ENCODE data around the gene SYCP3. TPM values are rescaled to one million over a fixed set of nuclear protein-coding genes. Genes with fewer than 3 reads are reported as not detected.
"Not testable (repeated sequence)": the region's sequence is repeated elsewhere in the genome, so short reads cannot be mapped to it uniquely, and the experiment has no call there.

Gene SYCP3
- total RNA-seq, 1 experiment from 2014 or later: not detected

DNA sequence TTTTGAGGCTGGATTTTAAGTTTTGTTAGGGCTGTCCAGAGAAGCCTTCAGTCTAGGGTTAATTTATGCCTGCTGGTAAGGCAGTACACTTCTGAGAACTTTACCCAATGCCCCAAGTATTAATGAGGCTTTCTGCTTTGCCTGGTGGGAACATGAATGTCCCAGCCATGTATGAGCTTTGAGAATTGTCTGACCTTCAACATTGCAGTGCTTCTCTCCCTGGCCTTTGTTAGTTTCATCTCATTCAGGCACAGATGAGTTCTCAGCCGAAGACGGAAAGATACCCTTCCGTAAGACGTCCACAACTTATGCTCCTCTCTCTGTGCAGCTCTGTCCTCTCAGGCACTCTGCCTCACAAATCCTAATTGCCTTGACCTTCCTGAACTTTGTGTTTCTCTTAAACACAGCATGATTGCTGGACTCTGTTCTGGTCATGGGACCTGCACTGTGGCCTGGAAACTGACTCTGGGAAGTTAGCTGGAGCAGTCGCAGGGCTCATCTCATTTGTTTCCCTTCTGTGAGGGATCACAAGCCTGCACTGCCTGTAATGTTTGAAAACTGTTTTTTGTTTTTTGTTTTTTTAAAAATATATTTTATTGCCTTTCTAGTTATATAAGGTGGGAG, 26.1 kb downstream of the SYCP3 start:
- no peak for DNase-seq (ENCODE audit: low spot score)

DNA sequence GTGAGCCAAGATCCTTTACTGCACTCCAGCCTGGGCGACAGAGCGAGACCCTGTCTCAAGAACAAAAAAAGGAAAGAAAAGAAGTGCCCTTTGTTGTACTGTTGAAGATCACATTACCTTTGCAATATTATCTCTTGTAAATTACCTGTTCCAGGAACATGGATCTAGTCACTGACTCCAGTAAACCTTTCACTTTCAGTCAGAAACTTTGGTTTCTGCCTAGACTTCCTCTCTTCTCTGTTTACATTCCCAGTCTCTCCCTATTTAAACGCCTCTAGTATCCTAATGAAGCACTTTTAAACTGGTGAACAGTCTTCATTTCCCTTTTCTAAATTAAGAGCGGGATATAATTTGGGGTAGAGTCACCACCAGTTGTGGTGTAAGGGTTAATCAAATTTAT, 29.0 kb downstream of the SYCP3 start:
- DNase-seq (ENCODE audit: low spot score): no peak

DNA sequence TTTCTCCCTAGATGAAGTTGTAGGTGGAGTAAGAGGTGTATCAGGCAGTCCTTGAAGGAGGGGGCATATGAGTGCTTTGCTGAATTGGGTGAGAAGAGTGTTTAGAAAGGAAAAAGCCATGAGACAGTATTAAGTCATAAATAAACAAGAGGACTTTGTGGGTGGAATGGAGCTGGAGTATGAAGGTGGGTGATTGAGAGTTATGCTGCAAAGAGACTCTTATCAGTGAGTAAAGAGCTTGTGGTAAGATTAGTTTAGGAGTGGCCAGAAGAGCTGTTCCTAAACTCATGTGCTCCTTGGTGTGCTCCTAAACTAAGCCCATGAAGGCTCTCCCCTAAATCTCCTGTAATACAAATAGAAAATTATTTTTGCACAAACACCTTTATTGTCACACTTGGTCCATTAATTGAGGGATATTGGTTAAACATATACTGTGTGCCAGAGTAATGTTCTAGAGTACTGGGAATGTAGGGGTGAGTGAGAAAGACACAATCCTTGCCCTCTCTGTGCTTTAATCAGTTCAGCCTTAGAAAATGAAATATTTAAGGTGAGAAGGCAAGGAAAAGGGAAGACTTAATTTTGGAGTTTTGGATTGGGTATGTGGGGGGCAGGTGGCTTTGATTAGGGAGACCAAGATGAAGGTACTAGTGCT, 32.0 kb downstream of the SYCP3 start:
- DNase-seq (ENCODE audit: low spot score): peak; percentile 16

DNA sequence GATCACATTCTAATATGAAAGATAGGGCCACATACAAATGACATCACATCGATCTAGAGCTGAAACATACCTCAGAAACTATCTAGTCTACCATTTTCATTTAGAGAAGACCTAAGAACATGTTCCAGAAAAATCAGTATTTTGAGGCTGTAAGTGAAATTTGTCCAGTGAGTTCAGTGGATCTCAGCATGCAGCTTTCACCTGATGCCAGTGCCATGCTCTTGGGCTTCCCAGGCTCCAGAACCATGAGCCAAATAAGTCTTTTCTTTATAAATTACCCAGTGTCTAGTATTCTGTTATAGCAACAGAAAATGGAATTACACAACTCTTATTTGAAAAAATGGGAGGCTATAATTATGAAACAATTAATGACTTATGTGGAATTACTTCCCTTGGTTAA, 32.9 kb downstream of the SYCP3 start:
- no peak for DNase-seq (ENCODE audit: low spot score)

DNA sequence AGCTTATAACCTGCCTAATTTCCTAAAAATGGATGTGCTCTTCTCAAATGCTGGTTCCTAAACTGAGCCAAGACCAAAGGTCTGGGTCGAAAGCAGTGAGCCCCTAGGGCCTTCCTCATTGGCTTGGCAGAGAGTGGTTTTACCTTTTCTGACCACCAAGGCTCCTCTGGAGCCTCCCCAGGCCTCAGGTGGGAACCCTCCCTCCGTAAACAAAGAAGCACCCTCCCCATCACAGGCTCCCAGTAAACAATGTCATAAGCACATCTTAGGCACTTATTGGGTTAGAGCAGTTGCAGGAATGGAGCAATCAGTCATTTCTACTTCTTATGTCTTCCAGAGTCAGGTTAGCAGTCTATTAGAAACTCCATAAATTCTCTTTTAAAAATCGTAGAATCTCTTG, 35.8 kb downstream of the SYCP3 start:
- DNase-seq (ENCODE audit: low spot score): no peak

DNA sequence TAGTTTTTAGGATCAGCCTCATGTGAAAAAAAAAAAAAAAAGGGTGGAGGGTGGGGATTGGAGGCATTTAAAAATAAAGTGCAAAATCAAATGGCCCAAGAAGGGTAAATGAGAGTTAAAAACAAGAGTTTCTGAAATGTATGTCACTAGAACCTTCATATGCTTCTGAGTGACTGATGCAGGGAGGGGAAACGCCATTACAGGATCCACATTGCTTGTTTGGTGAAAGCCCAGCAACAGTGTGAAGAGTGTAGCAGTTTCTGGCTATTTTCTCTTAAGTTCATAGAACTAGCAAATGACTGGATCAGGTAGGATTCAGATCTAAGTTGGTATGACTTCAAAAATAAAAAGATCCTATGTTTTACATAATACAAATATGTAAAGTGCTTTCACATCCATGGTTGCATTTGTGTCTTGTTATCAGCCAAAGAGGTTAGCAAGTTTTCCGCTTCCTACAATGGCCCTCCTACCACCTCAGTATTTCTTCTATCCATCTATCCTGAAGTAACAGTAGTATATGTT, 38.9 kb downstream of the SYCP3 start:
- no peak for DNase-seq (ENCODE audit: low spot score)

DNA sequence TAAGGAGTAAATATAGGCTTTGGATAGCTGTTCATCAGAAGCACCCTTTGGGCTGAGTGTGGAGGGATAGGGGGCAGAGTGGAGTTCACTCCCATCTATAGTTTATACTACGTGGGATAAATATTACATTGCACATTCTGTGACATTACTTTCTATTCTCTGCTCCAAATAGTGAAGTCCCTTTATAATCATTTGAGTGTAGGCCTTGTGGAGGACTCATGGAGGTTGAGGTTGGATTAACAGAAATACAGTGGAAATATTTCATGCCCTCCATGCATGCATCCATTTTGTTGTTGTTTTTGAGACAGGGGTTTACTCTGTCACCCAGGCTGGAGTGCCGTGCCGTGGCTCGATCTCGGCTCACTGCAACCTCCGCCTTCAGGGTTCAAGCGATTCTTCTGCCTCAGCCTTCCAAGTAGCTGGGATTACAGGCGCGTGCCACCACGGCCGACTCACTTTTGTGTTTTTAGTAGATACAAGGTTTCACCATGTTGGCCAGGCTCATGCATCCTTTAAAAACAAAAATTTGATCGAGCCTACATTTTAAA, 40.4 kb downstream of the SYCP3 start:
- no peak for DNase-seq (ENCODE audit: low spot score)

DNA sequence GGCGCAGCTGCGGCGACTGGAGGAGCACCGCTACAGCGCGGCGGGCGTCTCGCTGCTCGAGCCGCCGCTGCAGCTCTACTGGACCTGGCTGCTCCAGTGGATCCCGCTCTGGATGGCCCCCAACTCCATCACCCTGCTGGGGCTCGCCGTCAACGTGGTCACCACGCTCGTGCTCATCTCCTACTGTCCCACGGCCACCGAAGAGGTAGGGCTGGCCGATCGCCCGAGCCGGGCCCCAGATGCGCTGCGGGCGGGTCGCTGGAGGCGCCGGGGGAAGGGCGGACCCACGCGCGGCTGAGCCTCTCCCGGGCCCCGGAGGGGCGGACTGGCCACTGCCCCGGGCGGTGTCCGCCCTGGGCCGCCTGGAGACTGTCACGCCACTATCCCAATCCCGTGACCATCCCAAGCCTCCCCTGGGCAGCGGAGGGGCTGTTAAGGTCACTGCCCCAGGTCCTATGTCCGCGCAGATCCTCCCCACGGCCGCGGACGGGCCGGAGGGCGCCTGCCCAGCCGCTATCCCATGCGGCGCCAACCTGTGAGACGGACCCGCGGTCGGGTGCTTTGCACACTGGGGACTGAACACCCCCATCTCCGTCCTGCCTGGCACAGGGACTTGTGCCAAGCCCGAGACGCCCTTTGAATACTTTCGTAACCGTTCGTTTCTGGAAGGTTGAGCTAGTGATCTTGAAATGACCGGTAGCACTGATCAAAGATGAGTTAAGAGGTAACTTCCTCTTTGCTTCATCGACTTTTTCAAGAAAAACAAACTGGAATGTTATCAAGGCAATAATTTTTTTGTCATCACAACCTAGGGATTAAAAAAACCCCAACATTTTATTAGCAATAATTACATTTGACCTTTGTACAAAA, 41.1 kb downstream of the SYCP3 start:
- DNase-seq (ENCODE audit: low spot score): no peak

DNA sequence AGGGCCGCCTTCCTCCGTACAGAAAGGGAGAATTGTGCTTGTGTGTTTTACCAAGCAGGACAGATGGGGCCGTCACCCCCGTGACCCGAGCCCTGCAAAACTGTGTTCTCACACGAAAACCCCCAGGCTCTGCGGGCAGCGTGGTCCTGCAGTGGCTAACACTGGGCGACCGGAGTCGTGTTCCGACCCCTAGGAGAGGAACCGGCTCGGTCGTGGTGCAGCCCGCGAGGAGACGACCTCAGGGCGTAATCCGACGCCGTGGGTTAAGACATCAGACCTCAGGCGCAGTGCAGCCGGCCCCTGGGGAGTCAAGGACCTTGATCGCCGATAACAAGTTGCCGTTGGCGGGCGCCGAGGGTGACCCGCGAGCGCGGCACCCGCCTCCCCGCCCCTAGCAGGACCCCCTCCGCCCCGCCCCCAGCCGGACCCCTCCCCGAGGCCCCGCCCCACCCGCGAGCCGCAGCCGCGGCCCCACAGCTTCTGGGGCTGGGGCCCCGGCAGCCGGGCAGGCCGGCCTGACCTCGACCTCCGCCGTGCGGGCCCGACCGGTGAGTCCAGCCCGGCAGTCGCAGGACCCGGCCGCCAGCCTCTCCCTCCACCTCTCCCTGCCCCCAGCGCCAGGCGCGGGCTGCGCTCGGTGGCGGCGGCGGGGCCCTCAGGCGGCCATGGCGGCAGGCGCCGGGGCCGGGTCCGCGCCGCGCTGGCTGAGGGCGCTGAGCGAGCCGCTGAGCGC, 41.9 kb downstream of the SYCP3 start, which contains the start of gene CHPT1:
Gene CHPT1, plus strand, starts transcription at position 444 of the 733 bp plus-strand sequence. Its CDS starts 222 bp downstream, at position 666.
- DNase-seq (ENCODE audit: low spot score): no peak

DNA sequence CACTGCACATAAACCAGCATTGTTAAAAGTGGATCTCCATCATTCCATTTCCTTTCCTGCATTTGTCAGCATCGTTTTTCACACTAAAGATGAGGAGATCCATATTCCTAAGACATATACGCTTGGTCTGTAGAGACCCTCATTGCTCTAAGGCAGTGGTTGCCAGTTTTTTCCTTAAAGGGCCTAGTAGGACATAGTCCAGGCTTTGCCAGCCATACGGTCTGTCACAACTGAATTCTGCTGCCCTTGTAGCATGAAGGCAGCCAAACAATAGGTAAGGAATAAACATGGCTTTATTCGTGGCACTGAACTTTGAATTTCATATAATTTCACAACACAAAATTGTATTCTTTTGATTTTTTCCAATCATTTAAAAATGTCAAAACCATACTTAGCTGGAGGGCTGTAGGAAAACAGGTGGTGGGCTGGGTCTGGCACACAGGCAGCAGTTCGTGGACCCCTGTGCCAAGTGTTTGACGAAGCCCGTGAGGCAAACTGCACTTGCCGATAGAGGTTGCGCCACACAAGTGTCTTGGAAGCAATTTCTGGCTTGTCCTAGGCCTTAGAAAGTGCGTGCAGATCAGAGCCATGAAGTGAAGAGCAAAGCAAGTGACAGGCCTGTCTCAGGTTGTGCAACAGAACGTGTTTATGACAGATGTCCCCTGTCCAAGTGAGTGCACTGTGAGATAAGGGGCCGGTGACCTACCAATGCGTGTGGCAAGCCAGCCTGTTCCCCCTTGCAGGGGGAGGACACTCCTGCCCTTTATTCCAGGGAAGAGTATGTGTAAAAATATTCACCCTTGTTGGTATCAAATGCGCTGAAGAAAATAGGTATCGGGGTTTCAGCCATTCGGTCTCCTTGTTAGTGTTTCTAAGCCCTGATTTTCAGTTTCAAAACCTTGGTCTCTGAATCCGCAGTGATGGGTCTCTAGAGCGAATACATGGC, 42.7 kb downstream of the SYCP3 start:
- no peak for DNase-seq (ENCODE audit: low spot score)

DNA sequence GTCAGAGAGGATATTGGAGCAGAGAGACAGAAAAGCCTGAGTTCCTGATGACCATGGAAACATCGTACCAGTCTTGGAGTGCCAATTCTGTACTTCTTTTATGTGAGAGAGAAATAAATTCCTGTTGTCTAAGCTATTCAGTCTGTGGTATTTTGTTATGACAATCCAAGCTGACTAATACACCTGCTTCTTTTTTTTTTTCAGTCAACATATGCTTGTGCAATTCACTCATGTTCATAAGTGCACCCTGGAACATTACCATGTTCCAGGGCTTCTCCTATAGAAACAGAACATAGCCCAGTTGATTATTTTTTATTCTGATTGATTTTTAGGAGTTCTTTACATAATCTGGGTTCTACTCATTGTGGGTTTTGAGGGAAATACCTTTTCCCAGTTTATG, 43.6 kb downstream of the SYCP3 start:
- no peak for DNase-seq (ENCODE audit: low spot score)

DNA sequence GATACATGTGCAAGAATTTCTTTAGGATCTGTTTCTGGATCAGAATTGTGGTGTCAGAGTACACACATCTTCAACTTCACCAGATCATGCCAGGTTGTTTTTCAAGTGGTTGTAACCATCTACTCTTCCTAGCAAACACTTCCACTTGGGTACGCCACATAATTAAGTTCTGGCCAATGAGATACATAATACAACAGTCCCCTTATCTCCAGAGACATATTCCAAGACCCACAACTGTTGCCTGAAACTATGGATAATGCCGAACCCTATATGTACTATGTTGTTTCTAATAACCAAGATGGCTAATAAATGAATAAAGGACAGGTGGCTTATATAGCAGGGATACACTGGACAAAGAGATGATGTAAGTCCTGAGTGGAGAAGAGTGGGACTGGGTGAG, 44.3 kb downstream of the SYCP3 start:
- DNase-seq (ENCODE audit: low spot score): no peak

DNA sequence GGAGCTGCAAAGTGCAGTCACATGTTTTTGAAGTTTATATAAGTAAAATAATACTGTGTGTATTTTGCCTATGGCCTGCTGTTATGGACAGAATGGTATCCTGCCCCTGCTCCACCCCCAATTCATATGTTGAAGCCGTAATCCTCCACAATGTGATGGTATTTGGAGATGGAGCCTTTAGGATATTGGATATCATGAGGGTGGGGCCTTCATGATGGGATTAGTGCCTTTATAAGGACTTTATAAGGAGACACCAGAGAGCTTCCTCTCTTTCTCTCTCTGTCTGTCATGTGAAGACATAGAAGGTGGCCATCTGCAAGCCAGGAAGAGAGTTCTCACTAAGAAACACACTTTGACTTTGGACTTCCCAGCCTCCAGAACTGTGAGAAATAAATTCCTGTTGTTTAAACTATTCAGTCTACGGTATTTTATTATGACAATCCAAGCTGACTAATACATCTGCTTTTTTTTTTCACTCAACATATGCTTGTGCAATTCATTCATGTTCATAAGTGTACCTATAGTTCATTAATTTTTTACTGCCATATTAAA, 44.9 kb downstream of the SYCP3 start:
- no peak for DNase-seq (ENCODE audit: low spot score)

DNA sequence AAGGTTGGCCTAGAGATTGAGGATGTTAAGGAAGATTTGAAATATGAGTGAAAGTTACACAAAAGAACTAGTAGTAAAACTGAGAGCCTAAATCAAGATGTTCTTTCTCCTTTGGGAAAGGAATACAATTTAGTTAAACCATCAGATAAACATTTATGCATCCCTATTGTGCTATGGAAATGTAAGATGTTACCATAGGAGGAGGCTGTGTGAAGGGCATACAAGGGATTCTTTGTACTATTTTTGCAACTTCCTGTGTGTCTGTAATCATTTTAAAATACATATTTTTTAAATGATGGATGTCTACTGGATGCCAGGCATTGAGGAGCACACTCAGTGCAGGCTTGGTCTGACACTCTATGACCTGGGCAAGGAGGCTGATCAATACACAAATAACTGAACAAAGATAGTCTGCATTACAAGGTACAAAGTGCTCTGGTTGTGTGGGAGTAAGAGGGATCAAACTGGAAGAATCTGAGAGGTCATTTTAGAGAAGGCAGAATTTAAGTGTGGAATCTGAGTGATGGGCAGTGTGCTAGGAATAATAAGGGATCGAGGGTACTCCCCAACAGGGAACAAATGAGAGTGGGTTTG, 47.7 kb downstream of the SYCP3 start:
- DNase-seq (ENCODE audit: low spot score): no peak

DNA sequence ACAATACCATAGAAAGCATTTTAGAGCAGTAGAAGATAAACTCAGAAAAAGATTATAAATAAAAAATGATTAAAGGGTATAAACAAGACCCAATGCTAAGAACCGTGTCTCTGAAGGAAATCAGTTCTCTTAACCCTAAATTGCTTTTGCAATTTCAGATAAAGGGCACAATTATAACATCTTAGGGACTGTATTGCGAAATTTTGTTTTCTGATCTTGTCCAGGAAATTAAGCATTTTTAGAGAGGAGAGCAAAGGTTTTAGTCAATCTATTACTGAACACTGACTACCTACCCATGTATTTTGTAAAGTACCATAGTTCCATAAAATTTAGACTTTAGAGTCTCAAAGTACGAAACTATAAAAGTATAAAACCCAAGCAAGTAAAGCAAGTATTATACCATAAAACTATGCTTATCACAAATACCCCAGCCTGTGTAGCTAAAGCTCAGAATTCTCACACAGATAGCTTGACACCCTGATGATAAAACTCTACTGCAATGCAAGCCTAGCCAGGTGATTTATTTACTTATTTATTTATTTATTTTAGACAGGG, 48.6 kb downstream of the SYCP3 start:
- DNase-seq (ENCODE audit: low spot score): no peak

DNA sequence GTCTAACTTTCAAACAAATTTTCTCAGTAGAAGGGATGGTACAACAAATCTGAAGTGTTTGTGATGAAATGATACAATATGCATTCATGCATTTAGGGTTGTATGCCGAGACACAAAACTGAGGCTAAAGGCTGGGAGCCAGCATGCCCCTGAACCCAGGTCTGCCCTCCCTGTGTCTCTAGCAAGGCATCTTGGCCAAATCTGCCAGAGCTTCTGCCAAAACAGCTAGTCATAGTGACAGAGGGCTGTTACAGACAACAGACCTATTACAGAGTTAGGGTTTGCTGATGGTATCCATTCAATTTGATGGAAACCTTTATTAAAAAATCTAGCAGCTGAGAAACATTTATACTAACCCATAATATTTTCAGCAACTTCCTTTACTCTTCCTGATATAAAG, 53.1 kb downstream of the SYCP3 start:
- DNase-seq (ENCODE audit: low spot score): no peak

DNA sequence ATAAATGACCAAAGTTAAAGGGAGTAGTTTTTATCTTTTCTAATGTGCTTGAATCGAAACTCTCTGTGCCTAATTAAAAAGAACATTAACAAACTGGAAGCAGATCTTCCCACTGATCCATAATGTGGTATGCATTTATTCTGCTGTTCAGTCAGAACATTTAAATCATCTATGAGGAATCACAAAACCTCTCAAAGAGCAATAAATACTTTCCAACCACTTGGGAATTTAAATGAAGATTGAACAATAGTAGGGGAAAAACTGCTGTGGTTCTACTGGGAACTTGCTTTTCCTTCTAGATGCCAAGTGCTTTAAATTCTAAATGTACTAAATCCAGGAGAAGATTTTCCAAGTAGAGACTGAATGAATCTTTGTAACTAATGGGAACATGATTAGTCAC, 54.2 kb downstream of the SYCP3 start:
- no peak for DNase-seq (ENCODE audit: low spot score)

DNA sequence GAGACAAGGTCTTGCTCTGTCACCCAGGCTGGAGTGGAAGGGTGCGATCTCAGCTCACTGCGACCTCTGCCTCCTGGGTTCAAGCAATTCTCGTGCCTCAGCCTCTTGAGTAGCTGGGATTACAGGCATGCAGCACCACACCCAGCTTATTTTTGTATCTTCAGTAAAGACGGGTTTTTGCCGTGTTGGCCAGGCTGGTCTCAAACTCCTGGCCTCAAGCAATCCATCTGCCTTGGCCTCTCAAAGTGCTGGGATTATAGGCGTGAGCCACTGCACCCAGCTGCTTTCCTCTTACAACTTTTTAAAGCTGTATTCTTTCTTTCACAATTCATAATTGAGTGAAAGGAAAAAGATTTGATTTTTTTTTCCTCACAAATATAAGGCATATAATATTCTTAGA, 57.6 kb downstream of the SYCP3 start:
- DNase-seq (ENCODE audit: low spot score): not testable (repeated sequence)

DNA sequence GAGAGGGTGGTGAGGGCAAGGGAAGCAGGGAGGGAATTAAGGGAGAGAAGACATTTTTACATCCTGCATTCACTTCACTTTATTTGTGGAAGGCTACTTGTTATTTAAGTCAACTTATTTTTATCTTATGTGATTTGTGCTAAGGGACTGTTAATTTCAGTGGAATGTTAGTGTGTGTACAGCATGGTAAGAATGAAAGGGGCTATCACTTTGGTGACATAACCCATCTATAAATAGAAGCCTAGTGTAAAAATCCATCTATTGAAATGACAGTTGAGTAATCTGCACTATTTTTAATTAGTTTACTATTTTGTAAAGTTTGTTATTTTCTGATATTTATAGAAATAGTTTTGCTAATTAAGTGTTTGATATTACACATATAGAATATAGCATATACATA, 58.6 kb downstream of the SYCP3 start:
- no peak for DNase-seq (ENCODE audit: low spot score)
